CD4-positive, alpha-beta T cell treated with Interferon gamma for 1 hour (primary cell): ENCODE data around the gene TSC22D3.
"Not testable (repeated sequence)": the region's sequence is repeated elsewhere in the genome, so short reads cannot be mapped to it uniquely, and the experiment has no call there.

Source experiments
- DNase-seq: peaks from one replicate; pipeline ENCODE4 v3.0.0-alpha.2; 2020

The TSC22D3 gene

DNA sequence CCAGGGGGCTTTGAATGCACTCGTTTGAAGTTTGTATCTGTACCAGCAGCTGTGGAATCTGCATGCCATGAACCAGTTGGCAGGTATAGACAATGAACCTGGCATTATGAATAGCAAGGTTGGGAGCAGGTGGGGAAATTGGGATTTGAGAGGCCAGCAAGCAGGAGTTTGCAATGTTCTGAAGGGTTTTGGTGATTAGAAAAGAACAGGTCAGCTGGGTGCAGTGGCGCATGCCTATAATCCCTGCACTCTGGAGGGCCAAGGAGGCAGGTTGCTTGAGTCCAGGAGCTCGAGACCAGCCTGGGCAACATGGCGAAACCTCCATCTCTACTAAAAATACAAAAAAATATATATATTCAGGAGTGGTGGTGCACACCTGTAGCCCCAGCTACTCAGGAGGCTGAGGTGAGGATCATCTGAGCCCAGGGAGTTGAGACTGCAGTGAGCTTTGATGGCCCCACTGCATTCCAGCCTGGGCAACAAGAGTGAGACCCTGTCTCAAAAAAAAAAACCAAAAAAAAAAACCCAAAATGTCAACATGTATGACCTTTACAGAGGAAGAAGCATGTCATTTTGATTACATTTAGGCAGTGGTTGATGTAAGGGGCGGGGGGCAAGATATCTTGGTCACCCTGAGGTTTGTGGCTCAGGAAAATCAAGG is 63.9 kb downstream of the TSC22D3 start:
- DNase-seq, result peak; percentile 31

DNA sequence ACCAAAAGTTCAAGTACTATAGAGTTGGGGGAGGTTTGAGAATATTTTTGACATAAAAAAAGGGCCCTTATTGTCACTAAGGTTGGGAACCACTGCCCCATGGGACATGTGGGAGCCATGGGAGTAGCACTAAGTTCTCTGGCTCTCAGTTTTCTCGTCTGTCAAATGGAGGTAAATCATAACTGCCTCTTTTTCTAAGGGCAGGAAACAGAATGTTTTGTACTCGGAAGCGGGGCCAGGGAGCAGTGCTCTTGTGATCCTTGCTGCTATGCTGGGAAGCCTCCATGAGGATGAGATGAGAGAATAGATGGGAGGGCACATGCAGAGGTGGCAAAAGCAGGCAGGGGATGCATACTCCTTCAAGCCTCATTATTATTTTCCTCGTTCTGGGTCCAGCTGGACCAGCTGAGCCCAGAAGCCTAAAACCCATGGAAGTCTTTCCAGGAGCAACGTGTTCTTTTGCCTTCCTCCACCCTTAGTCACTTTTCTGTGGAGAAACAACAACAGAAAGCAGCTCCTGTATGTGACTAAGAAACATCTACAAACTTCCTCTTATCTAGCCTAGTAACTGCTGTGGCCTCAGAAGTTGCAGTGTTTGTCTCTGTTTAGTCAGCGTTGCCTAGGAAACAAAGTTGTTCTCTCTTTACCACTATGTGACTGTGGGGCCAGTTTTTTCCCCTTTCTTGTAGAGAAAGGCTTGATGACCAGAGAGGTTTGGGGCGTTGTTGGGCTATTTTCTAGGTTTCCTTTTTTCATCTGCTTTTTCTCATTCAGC is 64.8 kb downstream of the TSC22D3 start:
- peak; percentile 83 for DNase-seq

DNA sequence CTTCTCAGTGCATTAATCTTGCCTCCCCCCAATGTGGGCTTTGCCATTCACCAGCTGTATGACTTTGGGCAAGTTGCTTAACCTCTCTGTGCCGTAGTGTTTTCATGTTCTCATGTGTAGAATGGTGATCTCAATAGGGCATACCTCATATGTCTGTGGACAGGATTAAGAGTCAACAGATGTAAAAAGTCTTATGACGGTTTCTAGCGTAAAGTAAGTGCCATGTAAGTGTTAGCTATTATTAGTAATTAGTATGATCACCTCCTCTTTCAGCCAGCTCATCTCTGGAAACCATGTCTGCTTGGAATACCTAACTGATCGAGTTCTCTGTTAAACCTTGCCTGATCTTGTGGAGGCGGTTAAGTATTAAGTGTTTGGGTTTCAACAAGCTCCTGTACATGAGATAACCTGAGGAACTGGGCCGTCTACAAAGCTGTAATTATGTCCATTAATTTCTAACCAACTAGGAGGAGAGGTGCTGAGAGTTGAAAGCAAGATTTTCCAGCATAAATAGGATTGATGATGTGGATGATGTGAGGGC is 66.3 kb downstream of the TSC22D3 start:
- no peak for DNase-seq

DNA sequence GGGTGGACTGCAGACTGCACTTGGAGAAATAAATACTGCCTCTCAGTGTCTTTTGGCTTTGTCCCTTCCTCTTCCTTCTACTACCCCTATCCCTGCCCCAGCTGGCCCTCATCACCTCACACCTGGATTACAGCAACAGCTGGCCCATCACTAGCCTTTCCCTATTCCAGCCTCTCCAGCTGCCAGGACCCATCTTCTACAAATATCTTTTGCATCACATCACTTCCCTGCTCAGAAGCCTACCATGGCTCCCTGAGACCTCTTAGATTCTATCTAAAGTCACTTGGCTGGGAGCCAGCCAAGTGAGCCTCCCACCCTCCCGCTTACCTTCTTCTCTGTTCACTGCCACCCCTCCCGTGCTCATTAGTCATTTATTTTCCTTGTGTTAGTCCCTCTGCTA is 66.8 kb downstream of the TSC22D3 start:
- no peak for DNase-seq

DNA sequence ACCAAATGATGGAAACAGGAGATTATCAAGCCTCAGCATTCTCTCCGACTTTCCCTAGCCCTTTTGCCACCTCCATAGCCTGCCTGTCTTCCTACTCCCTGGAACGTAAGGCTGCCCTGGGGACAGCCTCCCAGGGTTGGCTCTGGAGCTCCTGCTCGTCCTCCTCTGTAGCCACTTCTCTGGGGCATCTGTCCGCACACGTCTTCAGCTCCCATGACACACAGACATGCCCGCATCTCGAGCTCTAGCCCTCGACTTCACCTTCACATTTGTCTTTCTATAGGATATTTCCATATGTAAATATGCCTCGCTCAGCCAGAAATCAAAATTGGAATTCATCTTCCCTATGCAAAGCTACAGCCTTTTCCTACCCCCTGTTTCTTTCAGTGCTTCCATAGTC is 67.7 kb downstream of the TSC22D3 start:
- DNase-seq, result no peak

DNA sequence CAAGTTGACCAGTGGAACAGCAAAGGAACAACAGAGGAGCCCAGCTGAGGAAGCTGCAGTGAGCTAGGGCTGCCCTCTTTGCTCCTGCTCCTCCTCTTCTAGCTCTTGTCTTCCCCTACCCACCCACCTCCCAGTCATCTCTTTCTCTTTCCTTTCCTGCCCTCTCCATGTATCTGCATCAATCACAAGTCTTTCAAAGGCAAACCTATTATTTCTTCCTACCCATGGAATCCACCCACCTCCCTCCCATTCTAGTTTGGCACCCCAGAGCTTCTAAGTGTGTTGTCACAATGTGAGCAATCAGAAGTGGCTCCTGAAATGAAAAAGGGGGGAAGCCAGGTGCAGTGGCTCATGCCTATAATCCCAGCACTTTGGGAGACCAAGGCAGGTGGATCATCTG is 69.3 kb downstream of the TSC22D3 start:
- no peak for DNase-seq

DNA sequence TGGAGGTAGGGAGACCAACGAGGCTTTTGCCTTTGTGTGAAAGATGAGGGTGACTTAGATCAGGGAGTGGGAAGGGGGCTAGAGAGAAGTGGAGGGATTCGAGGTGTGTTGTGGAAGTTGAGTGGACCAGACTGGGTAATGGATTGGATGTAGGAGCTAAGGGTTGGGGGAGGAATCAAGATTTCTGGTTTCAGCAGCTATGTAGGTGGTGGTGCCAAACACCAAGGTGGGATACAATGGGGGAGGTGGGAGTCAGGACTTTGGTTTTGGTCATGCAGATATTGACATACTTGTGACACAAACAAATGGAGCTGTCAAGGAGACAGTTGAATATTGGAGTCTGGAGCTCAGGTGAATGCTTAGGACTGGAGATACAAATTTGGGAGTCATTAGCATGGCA is 71.0 kb downstream of the TSC22D3 start:
- no peak for DNase-seq

DNA sequence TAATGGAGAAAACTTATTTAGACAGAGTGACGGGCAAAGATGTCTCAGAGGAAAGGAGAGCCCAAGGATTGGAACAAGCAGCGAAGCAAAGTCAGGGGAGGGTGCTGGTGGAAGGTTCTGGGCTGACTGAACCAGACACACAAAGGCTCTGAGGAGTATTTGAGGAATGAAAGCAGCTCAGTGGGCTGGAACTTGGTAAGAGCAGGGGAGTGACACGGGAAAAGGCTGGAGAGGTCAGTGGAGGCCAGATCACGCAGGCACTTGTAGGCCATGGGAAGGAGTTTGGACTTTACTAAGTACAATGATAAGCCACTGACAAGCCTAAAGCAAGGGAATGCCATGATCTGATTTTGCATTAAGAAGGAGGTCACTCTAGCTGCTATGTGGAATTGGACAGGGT is 71.4 kb downstream of the TSC22D3 start:
- no peak for DNase-seq

DNA sequence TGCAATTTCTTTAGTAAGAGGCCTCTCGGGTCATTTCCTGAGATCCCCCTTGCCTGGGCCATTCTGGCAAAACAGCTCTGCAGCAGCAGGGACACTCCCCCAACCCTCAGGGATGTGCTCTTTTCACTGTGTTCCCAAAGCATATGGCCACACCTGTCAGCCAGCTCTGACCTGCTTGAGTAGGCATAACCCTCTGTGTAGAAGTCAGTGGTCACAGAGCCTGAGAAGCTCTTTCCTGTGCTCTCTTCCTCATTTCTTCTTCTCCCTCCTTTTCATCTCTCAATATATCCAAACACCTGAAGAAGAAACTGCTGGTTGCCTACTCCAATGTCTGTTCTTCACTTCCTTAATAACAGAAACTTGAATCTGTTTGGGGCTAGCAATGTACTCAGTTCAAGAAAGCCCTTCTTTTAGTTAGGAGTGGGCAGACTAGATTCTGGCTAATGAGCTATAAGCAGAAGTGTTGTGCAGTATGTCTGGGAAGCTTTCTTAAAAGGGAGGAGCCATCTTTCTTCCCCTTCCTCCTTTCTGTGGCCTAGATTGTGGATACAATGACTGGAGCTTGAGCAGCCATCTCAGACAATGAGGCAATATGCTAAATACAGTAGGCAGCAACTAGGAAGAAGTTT is 74.0 kb downstream of the TSC22D3 start:
- no peak for DNase-seq

DNA sequence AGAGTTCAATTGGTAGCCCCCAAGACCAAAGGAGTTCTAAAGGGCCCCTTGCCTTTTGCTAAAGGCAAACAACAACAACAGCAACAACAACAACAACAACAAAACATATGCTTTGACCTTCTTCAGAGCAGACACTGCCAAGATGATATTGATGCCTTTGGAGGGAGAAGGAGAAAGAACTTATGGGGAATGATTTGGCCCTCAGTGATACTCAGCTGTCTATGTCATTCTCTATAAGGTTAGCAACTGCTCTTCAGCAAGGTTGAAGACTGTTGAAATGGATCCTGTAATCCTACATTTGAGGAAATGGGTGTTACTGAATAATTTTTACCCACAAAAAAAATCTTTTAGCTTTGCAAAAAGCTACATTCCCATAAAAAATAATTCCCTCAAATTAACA is 74.8 kb downstream of the TSC22D3 start:
- no peak for DNase-seq

DNA sequence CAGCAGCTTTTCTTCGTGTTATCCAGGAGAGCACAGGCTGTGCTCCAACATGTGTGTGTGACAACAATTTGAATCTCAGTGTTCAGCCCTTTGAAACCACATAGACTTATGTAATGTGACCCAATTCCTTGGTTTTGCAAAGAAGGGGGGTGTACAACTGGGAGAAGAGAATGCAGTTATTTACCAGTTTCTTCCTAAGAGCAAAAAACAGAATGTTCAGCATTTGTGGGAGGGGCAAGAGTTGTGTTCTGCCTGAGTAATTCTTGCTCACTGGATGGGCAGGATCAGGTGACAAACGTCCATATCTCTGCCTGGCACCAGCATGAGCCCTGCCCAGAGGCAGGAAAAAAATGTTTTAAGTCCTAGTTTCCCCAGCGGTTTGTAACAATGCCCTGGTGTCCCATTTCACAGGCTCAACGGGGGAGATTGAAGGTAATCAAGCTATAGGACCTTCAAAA is 75.2 kb downstream of the TSC22D3 start:
- no peak for DNase-seq

DNA sequence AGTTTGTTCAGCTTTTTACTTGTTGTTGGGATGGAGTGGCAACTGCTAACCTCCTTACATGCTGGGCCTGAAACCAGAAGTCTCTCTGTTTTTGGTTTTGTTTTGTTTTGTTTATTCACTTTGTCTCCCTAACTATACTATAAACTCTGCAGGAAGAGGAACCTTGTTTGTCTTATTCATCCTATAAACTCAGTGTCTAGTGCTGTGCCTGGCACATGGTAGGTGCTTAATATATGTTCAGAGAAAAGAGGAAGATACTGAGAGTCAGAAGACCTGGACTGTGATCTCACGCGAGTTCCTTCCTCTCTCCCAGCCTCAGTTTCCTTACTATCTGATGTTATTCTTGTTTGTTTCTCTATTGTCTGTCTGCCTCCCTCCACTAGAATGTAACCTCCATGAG is 76.0 kb downstream of the TSC22D3 start:
- DNase-seq, result no peak

DNA sequence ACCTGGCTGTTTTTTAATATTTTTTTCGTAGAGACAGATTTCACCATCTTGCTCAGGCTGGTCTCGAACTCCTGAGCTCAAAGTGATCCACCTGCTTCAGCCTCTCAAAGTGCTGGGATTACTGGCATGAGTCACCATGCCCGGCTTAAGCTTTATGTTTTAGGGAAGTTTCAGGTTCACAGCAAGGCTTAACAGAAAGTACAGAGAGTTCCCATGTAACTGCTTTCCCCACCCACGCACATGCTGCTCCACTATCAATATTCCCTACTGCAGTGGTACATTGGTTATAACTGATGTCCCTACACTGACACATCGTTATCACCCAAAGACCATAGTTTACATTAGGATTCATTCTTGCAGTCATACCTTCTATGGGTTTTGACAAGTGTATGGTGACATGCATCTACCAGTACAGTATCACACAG is 84.6 kb downstream of the TSC22D3 start:
- DNase-seq, result no peak

DNA sequence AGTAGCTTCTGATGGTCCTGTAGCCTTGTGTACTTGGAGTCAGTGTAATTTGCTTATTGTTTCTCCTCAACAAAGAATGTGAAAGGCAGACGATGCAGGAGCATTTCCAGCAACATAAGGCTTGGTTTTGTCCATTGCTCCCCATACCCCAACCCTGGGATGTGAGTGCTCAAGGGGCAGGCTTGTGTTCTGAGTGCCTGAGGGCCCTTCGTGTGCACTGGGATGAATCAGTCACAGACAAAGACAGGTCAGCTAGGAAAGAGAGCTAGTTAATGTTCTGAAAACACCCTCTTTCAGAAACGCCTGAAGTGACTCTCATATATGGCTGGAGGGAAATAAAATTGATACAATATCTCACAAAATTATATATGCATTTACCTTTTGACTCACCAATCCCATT is 88.1 kb downstream of the TSC22D3 start:
- DNase-seq, result no peak

DNA sequence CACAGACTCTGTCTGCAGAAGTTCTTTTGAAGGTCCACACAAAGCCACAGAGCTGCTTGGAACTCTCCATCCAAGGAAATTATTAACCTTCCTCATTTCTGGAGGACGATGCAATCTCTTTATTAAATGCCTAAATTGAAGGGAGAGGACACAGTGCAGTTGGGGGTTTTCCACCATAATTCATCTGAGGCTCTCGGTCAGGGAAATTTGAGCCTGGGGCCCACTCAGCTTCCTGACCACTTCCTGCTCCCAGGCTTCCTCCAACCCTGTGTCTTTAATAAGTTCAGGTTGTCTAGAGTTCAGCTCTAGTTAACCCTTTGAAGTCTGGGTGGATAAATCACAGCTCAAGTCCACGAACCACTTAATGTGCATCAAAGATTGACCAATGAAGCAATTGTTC is 88.8 kb downstream of the TSC22D3 start:
- no peak for DNase-seq

DNA sequence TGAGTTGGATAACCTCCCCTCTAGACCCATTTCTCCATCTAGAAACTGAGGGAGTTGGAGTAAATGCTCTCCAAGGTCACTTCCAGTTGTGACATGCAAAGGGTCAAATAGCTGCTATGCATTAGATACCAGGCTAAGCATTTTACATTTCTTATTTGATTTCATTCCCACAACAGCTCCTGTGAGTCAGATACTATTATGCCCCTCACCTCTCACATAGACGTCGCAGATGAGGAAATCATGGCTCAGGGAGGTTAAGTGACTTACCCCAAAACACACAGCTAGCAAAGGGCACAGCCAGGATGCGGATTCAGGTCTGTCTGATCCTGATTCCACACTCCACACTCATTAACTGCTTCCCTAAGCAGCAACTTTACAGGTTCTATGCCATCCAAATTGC is 89.6 kb downstream of the TSC22D3 start:
- DNase-seq, result no peak

DNA sequence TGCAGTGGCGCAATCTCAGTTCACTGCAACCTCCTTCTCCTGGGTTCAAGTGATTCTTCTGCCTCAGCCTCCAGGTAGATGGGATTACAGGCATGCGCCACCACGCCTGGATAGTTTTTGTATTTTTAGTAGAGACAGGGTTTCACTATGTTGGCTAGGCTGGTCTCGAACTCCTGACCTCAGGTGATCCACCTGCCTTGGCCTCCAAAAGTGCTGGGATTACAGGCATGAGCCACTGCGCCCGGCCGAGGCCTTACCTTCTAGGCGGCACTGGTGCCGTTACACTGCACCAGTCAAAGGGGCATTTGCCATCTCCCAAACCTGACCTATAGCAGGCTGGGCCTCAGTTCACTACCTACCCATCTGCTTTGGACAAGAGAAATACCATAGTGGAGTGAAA is 90.0 kb downstream of the TSC22D3 start:
- DNase-seq, result not testable (repeated sequence)

DNA sequence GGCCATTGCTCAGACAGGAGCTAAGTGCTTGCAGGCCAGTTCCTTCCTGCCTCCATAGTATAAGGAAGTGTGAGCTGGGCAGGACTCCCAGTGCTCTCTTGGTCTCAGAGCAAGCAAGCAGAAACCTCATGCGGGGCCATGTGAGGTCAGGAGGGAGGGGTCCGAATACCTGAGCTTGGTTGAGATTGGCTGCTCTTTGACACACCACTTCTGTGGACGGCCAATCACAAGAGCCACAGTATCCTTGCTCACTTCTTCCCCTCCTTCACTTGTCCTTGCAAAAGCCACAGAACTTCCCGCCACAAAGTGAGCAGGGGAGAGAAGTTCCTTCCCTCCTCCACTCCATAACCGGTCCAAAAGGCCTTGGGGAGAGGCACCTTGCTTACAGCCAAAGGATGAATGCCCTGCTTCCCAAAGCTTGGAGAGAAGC is 90.6 kb downstream of the TSC22D3 start:
- DNase-seq, result peak; percentile 62

DNA sequence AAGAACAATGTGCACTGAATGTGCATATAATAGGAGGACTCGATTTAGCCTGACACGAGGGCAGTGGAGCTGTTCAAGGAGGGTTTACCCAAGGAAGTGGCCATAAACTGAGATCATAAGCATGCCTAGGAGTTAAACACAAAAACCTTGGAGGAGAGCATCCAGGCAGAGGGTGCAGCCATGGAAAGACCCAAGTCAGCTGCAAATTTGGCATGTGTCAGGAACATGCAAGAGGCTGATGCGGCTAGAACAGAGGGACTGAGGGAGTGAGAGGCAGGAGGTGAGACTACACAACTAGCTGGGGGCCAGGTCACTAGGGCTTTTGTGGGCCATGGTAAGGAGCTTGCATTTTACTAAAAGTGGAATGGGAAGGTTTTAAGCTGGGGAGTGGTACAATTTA is 91.7 kb downstream of the TSC22D3 start:
- no peak for DNase-seq

DNA sequence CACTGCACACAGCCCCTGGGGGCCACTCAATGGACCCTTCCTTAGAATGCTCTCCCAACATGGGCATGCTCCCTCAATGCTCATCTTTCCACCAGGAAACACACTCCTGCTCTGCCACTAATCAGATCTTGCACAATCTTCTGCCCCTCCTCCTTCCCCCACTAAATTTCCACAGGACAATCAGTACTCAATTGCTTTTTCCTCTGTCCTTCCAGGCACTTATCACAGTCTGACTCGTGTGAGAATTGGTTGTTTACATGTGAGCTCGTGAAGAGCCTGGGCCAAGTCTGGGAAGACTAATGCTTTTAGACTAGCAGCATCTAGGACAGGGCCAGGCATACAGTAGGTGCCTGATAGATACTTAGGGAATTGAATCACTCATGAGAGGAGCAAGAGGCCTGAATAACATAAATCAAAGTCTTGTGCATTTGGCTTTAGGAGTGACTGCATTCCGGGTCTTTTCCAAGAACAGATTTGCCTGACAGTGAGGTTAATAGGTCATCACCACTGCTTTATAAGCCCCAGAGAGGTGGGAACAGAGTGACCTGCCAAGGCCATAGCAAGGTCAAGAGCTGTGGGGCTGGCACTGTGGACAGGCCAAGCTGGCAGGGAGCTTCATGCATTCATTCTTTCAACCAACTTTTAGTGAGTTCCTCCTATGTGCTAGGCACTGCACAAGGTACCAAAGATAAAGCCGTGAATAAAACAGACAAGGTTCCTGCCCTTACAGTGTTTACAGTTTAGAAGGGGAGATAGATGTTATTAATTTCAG is 92.3 kb downstream of the TSC22D3 start:
- DNase-seq, result no peak

DNA sequence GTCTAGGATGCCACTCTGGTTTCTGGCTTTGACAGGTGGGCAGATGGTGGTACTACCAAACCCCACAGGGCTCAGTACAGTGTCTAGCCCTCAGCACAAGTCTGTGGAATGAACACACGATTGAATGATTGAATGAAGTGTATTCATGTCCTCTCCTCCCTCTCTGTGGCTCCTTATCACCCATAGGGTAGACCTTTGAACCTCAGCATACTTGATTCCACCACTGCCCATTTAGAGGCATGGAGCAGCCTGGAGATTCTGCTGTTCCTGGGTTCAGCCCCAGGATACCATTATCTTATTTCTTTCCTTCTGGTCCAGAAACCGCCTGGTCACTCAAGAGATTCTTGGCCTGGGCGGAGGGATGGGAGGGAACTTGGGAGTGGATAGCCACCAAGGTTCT is 93.3 kb downstream of the TSC22D3 start:
- no peak for DNase-seq

DNA sequence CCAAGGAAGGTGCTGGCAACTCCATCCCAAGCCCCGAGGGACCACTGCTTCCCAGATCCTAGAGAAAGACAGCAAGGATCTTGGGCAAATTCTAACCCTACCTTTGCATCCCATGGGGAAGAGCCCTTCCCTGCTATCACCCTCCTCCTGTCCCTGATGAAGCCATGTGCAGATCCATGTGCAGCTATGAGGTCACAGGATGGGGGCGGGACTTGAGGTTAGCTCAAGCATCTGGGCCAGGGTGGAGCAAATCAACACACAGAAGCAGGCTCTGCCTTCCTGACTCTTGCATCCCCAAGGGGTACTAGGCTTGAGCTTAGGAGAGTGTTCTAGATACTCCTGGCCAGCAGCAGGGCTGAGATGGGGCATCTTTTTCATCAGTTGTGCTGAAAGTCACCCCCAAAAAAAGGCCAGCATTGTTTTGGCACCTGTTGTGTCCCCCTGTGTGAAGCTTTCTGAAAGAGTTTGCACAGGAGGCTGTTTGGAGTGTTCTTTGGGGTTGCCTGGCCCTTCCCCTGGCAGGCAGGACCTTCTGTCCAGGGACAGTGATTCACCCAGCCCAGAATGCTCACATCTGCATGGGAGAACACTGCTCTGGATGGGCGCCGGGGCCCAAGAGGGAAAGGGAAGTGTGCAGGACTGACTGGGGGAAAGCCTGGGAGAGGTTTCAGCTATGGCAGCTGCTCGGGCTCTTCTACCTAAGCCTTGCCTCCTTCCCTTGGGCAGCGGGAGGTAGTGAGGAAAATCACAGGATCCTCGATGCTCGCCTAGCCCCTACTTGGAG is 96.4 kb downstream of the TSC22D3 start:
- peak; percentile 78 for DNase-seq
